ENCODE results near the gene EIF1B. TPM values are rescaled to one million over a fixed set of nuclear protein-coding genes. Genes with fewer than 3 reads are reported as not detected.
"Not testable (repeated sequence)": the region's sequence is repeated elsewhere in the genome, so short reads cannot be mapped to it uniquely, and the experiment has no call there.

The EIF1B gene
- total and polyA plus RNA-seq, 4 donors, result 43.4 to 84.6 (median 50.8) TPM

DNA sequence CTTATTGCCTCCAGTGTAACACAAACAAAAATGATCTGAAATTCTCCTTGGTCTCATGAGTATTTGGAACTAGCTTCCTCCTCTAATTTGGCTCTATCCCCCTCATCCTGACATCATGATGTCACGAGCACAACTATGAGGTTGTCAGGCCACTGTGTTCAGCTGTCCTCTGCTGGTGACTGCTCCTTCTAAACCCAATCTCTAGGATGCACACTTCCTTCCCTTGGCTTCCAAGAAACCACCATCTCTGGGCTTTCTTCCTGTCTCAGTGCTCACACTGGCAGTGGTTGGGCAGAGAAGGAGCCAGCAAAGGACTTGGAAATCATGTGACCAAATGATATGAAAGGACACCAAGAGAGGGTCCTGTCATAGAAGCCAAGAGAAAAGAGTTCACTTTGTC lies 30.7 kb upstream of the EIF1B start:
- Histone ChIP-seq H3K4me3 (no peak overlapping the region), H3K36me3 (ENCODE audit: control insufficient read depth in 4 of 4, insufficient read depth in 4 of 4, low read length in 4 of 4) (no peaks in the 10 kb centered on the region), H3K9me3 (ENCODE audit: control insufficient read depth in 4 of 4, insufficient read depth in 3 of 4, low read length in 3 of 4) (no peaks in the 10 kb centered on the region), H3K9ac (ENCODE audit: insufficient read depth in 1 of 2, low read length in 2 of 2) (no peak overlapping the region), H3K4me1 (ENCODE audit: control insufficient read depth in 5 of 5, insufficient read depth in 5 of 5, low read length in 5 of 5) (no peaks in the 10 kb centered on the region), H3K27me3 (ENCODE audit: control insufficient read depth in 3 of 3, insufficient read depth in 3 of 3, low read length in 2 of 3) (no peaks in the 10 kb centered on the region), H3K27ac (ENCODE audit: low read depth in 1 of 2, low read length in 1 of 2) (no peak overlapping the region)
- TF ChIP-seq, protein P1, sequence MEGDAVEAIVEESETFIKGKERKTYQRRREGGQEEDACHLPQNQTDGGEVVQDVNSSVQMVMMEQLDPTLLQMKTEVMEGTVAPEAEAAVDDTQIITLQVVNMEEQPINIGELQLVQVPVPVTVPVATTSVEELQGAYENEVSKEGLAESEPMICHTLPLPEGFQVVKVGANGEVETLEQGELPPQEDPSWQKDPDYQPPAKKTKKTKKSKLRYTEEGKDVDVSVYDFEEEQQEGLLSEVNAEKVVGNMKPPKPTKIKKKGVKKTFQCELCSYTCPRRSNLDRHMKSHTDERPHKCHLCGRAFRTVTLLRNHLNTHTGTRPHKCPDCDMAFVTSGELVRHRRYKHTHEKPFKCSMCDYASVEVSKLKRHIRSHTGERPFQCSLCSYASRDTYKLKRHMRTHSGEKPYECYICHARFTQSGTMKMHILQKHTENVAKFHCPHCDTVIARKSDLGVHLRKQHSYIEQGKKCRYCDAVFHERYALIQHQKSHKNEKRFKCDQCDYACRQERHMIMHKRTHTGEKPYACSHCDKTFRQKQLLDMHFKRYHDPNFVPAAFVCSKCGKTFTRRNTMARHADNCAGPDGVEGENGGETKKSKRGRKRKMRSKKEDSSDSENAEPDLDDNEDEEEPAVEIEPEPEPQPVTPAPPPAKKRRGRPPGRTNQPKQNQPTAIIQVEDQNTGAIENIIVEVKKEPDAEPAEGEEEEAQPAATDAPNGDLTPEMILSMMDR (IDR thresholded peaks at IDR 0.05; ENCODE audit: control extremely low read depth, extremely low read depth), result no peak
- ATAC-seq (ENCODE audit: insufficient read depth, low FRiP score), result no peak
- 0 to 4% methylated on average over 1 of the region's 1 CpG for WGBS, 2 donors
- no peak for DNase-seq

DNA sequence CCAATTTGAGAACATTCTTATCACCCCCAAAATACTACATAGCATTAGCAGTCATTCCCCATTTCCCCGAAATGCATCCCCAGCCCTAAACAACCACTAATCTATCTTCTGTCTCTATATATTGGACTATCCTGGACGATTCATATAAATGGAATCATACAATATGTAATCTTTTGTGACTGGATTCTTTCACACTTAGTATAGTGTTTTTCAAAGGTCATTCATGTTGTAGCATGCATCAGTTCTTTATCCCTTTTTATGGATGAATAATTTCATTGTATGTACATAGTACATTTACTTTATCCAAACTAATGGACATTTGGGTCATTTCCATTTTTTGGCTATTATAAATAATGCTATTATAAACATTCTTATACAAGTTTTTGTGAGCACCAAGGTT lies 27.5 kb upstream of the EIF1B start:
- WGBS, 2 donors, result 80 to 92% methylated on average over 2 of the region's 2 CpGs
- Histone ChIP-seq H3K4me1 (ENCODE audit: control insufficient read depth in 5 of 5, insufficient read depth in 5 of 5, low read length in 5 of 5) (no peaks in the 10 kb centered on the region), H3K36me3 (ENCODE audit: control insufficient read depth in 4 of 4, insufficient read depth in 4 of 4, low read length in 4 of 4) (no peaks in the 10 kb centered on the region), H3K9ac (ENCODE audit: insufficient read depth in 1 of 2, low read length in 2 of 2) (no peak overlapping the region), H3K27me3 (ENCODE audit: control insufficient read depth in 3 of 3, insufficient read depth in 3 of 3, low read length in 2 of 3) (no peaks in the 10 kb centered on the region), H3K27ac (ENCODE audit: low read depth in 1 of 2, low read length in 1 of 2) (no peak overlapping the region), H3K4me3 (no peak overlapping the region), H3K9me3 (ENCODE audit: control insufficient read depth in 4 of 4, insufficient read depth in 3 of 4, low read length in 3 of 4) (no peaks in the 10 kb centered on the region)
- ATAC-seq (ENCODE audit: insufficient read depth, low FRiP score) (no peak), DNase-seq (no peak)
- TF ChIP-seq, protein P1 (IDR thresholded peaks at IDR 0.05; ENCODE audit: control extremely low read depth, extremely low read depth), result no peak

DNA sequence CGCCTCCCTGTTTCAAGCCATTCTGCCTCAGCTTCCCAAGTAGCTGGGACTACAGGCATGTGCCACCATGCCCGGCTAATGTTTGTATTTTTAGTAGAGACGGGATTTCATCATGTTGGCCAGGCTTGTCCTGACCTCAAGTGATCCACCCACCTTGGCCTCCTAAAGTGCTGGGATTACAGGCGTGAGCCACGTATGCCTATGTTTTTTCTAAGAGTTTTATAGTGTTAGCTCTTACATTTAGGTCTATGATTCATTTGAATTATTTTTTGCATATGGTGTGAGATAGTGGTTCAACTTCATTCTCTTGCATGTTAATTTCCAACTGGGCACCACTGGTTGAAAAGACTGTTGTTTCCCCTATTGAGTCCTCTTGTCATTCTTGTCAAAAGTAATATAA lies 26.4 kb upstream of the EIF1B start:
- not testable (repeated sequence) for H3K9me3 ChIP-seq (ENCODE audit: control insufficient read depth in 4 of 4, insufficient read depth in 3 of 4, low read length in 3 of 4); H3K27ac ChIP-seq (ENCODE audit: low read depth in 1 of 2, low read length in 1 of 2); H3K36me3 ChIP-seq (ENCODE audit: control insufficient read depth in 4 of 4, insufficient read depth in 4 of 4, low read length in 4 of 4); H3K4me1 ChIP-seq (ENCODE audit: control insufficient read depth in 5 of 5, insufficient read depth in 5 of 5, low read length in 5 of 5); DNase-seq; ATAC-seq (ENCODE audit: insufficient read depth, low FRiP score); H3K9ac ChIP-seq (ENCODE audit: insufficient read depth in 1 of 2, low read length in 2 of 2); H3K4me3 ChIP-seq; H3K27me3 ChIP-seq (ENCODE audit: control insufficient read depth in 3 of 3, insufficient read depth in 3 of 3, low read length in 2 of 3)
- 99% methylated on average over 5 of the region's 5 CpGs for WGBS, 2 donors

DNA sequence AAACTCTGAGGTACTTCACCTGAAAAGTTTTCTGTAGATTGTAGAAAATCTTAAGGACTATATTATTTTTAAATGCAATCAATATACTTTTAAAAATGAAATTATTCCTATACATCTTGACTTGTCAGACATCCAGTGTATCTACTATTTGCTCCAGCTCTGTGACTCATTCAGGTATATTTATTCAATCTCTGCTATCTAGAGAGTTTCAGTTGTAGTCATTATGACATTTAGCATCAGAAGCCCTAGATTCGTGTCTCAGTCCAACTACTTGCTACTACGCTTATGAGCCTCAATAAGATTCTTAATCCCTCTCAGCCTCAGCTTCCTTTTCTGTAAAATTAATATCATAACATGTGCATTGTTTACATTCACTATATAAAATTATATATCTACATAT lies 22.3 kb upstream of the EIF1B start:
- peaks cover 0 to 4% (median 0%) of the 10 kb centered on the region in 4 donors for H3K36me3 ChIP-seq (ENCODE audit: control insufficient read depth in 4 of 4, insufficient read depth in 4 of 4, low read length in 4 of 4)
- H3K27ac ChIP-seq (ENCODE audit: low read depth in 1 of 2, low read length in 1 of 2), result no peak overlapping the region
- no peaks in the 10 kb centered on the region for H3K27me3 ChIP-seq (ENCODE audit: control insufficient read depth in 3 of 3, insufficient read depth in 3 of 3, low read length in 2 of 3)
- DNase-seq (no peak), ATAC-seq (ENCODE audit: insufficient read depth, low FRiP score) (no peak)
- no peak overlapping the region for H3K9ac ChIP-seq (ENCODE audit: insufficient read depth in 1 of 2, low read length in 2 of 2)
- WGBS, 2 donors, result 89 to 93% methylated on average over 2 of the region's 2 CpGs
- no peaks in the 10 kb centered on the region for H3K9me3 ChIP-seq (ENCODE audit: control insufficient read depth in 4 of 4, insufficient read depth in 3 of 4, low read length in 3 of 4)
- no peak overlapping the region for H3K4me3 ChIP-seq
- peaks cover 0 to 3% (median 0%) of the 10 kb centered on the region in 5 donors for H3K4me1 ChIP-seq (ENCODE audit: control insufficient read depth in 5 of 5, insufficient read depth in 5 of 5, low read length in 5 of 5)
- TF ChIP-seq, protein P1 (IDR thresholded peaks at IDR 0.05; ENCODE audit: control extremely low read depth, extremely low read depth), result no peak

All from lung (tissue), 12 donors.